Thoracic aorta (tissue), 2 donors: ENCODE results near the gene IPP. TPM values are rescaled to one million over a fixed set of nuclear protein-coding genes. Genes with fewer than 3 reads are reported as not detected.

Experiments
- ATAC-seq: fragments of 150-250 bp; one replicate; pipeline ENCODE4 v1.8.0; 2017; ENCODE audit warnings: low read depth; ENCODE audit not compliant: insufficient number of reproducible peaks, low FRiP score
- DNase-seq: peaks from one replicate; pipeline ENCODE4 v3.0.0-alpha.2; 2020; ENCODE audit warnings: low spot score
- H3K27ac ChIP-seq, 2 donors: fragments of 200-600 bp; sonication (generic); 1 replicate in 1 of 2; 2 replicates in 1 of 2; pipeline ENCODE4 v1.5.1; 2016; ENCODE audit warnings: mild to moderate bottlenecking in 2 of 2, moderate library complexity in 2 of 2
- H3K27me3 ChIP-seq: fragments of 200-600 bp; sonication (generic); replicated peaks from 2 replicates; pipeline ENCODE4 v1.6.0; 2016; ENCODE audit warnings: mild to moderate bottlenecking; ENCODE audit not compliant: insufficient read depth
- H3K36me3 ChIP-seq: fragments of 200-600 bp; sonication (generic); one replicate; pipeline ENCODE4 v1.5.1; 2016
- H3K4me1 ChIP-seq, 2 donors: fragments of 200-600 bp; sonication (generic); 1 replicate in 1 of 2; 2 replicates in 1 of 2; pipeline versions ENCODE4 v1.5.1 to v1.6.0; 2016; ENCODE audit warnings: low read depth in 2 of 2, mild to moderate bottlenecking in 1 of 2; ENCODE audit not compliant: control insufficient read depth in 1 of 2
- H3K4me3 ChIP-seq: fragments of 200-600 bp; sonication (generic); 2 replicates; pipeline ENCODE4 v1.5.1; 2016; ENCODE audit warnings: mild to moderate bottlenecking
- H3K9me3 ChIP-seq: fragments of 200-600 bp; sonication (generic); 2 replicates; pipeline ENCODE4 v1.5.1; 2016
- total RNA-seq, 2 donors: library from RNA; depleted of rRNA; stranded (reverse); fragments of >200 nt; gene quantifications; one replicate each; pipeline versions ENCODE4 v1.1.0 to v1.2.3, GENCODE V29; 2016
- TF ChIP-seq, protein P1 (sequence below): fragments of 200-600 bp; sonication (generic); IDR thresholded peaks from one replicate; pipeline ENCODE4 v1.5.1; 2019; ENCODE audit warnings: antibody characterized with exemption

Gene IPP
- total RNA-seq, 2 donors from 2014 or later = 6.9 to 10.2 TPM

DNA sequence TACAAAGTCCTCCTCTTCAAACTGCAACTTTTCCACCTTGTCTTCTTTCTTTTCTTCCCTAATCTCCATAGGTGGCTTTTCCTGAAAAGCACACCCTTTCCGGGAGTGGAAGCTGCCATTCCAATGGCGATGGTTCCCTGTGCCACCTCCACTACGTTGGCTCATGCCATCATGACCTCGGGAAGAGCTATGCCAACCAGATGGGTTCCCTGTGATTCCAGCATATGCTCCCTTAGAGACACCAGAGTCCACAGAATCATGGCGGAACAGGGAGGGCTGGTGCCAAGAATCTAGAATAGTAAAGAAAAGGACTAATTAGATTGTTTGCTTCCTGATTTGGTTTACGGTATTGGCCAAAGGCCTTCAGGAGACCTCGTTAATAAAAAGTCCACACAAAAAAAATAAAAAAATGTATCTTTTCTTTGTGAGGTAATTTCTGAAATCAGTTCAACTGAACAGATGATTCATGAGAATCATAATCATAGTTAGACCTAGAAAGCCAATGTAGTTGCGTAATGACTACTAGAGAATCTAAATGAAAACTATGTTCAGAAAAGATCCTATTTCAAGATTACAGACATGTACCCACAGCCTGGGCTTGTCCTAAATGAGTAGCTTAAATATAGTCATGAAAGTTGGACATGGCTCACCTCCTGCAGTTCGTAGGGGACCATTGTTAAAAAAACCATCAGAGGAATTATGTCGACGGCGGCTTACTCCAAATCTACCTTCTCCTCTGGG, 95.7 kb downstream of the IPP start:
- TF ChIP-seq, protein P1, sequence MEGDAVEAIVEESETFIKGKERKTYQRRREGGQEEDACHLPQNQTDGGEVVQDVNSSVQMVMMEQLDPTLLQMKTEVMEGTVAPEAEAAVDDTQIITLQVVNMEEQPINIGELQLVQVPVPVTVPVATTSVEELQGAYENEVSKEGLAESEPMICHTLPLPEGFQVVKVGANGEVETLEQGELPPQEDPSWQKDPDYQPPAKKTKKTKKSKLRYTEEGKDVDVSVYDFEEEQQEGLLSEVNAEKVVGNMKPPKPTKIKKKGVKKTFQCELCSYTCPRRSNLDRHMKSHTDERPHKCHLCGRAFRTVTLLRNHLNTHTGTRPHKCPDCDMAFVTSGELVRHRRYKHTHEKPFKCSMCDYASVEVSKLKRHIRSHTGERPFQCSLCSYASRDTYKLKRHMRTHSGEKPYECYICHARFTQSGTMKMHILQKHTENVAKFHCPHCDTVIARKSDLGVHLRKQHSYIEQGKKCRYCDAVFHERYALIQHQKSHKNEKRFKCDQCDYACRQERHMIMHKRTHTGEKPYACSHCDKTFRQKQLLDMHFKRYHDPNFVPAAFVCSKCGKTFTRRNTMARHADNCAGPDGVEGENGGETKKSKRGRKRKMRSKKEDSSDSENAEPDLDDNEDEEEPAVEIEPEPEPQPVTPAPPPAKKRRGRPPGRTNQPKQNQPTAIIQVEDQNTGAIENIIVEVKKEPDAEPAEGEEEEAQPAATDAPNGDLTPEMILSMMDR = no peak
- Histone ChIP-seq H3K36me3 (peaks cover 73% of the 10 kb centered on the region), H3K4me3 (no peak overlapping the region), H3K9me3 (no peaks in the 10 kb centered on the region), H3K27me3 (no peaks in the 10 kb centered on the region), H3K27ac (no peak overlapping the region), H3K4me1 (no peaks in the 10 kb centered on the region)
- DNase-seq (no peak), ATAC-seq (no peak)

Other genes with a start within 250 kb of the IPP start
- 100 to 1,000 TPM; 196 to 246 TPM for gene PRDX1, start 228.8 kb downstream of the IPP start, total RNA-seq
- gene AKR1A1, start 199.8 kb downstream of the IPP start, total RNA-seq = 100 to 1,000 TPM in 1 of 2 donors, 10 to 100 TPM in 1; 35.3 to 130 TPM
- gene NASP, start 166.6 kb downstream of the IPP start, total RNA-seq = 10 to 100 TPM; 34.7 to 91.4 TPM
- gene CCDC17, start 126.6 kb downstream of the IPP start, total RNA-seq = 1 to 10 TPM; 2.2 to 4.0 TPM
- gene GPBP1L1, start 64.1 kb downstream of the IPP start, total RNA-seq = 100 to 1,000 TPM; 103 to 120 TPM
- 1 to 10 TPM; 6.8 to 7.2 TPM for gene TMEM69, start 62.5 kb downstream of the IPP start, total RNA-seq
- gene MAST2, start 53.0 kb upstream of the IPP start, total RNA-seq = 10 to 100 TPM; 33.6 to 61.2 TPM